ENCODE measurements around the gene XAGE2. TPM values are rescaled to one million over a fixed set of nuclear protein-coding genes. Genes with fewer than 3 reads are reported as not detected.
"Not testable (repeated sequence)": the region's sequence is repeated elsewhere in the genome, so short reads cannot be mapped to it uniquely, and the experiment has no call there.

The XAGE2 gene, protein sequence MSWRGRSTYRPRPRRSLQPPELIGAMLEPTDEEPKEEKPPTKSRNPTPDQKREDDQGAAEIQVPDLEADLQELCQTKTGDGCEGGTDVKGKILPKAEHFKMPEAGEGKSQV
- not detected for polyA plus RNA-seq (2013, experiment 1 of 4)
- polyA plus RNA-seq (2013, experiment 2 of 4): not detected
- not detected for polyA plus RNA-seq (2013, experiment 3 of 4)
- not detected for polyA plus RNA-seq (2013, experiment 4 of 4)

DNA sequence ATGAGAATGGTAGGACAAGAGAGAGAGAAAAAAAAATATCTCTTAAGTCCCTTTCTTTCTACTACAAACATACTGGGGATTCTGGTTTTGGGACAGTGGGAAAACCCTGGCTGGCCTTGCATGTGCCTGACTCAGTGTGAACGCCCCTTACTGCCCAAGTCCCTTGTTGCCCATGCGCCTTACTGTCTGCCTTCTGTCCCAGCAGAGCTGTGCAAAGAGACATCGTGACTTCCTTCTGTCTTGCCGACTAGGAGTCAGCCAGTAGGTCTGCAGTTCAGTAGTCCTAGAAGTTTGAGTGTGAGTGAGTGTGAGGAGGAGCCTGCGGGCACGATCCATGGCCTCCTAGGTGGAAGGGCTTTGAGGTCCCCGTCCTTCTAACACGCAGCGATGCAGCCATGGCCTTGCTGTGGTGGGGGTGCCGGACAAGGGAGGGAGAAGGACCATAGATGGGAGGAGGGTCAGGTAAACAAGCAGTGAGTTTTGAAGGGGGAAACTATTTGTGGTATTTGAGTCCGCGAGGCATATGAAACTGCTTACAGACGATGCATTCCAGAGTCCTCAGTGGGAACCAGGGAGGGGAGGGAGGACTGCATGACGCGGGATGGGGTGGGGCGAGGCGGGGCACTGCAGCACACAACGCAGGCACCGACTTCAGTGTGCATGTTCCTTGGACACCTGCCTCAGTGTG lies at the start of gene XAGE2:
Gene XAGE2 (plus strand): TSS at position 654 of the 688 bp plus-strand sequence. CDS start 994 bp downstream, outside the sequence.
- Histone ChIP-seq H3K4me3 (ENCODE audit: insufficient read depth, low read depth, low read length) (no peak within 1 kb of the TSS), H3K4me1 (ENCODE audit: control insufficient read depth, insufficient read depth, low read length) (no peaks in the 10 kb centered on the region), H3K27ac (ENCODE audit: insufficient read depth, low read depth, low read length, poor library complexity, severe bottlenecking) (no peak within 1 kb of the TSS), H3K36me3 (ENCODE audit: control insufficient read depth, insufficient read depth, low read length) (no peaks in the 10 kb centered on the region), H3K9me3 (ENCODE audit: control insufficient read depth, low read length) (no peaks in the 10 kb centered on the region), H3K27me3 (ENCODE audit: control insufficient read depth, insufficient read depth, low read length, poor library complexity, severe bottlenecking) (no peaks in the 10 kb centered on the region)
- WGBS, 2 experiments: 93 to 94% methylated on average over 19 of the region's 19 CpGs

DNA sequence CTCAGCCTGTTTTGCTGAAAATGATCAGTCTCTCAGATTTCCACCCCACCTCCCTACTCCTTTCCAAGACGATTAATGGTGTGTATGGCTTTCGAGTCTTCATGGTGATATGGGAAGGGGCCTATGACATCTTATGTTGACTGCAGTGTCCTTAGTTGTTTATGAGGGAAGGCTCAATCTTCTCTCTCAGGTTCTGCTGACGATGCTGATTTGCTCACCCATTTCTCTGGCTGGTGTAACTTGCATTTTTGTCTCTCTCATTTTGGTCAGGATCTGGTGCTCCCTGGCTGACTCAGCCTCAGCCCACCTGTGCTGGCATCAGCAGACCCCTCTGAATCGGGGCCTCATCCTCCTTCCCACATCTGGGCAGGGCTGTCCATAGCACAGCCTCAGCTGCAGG lies 31.4 kb upstream of the XAGE2 start:
- Histone ChIP-seq H3K4me3 (ENCODE audit: insufficient read depth, low read depth, low read length) (no peak overlapping the region), H3K27me3 (ENCODE audit: control insufficient read depth, insufficient read depth, low read length, poor library complexity, severe bottlenecking) (no peaks in the 10 kb centered on the region), H3K36me3 (ENCODE audit: control insufficient read depth, insufficient read depth, low read length) (no peaks in the 10 kb centered on the region), H3K9me3 (ENCODE audit: control insufficient read depth, low read length) (no peaks in the 10 kb centered on the region), H3K27ac (ENCODE audit: insufficient read depth, low read depth, low read length, poor library complexity, severe bottlenecking) (no peak overlapping the region), H3K4me1 (ENCODE audit: control insufficient read depth, insufficient read depth, low read length) (no peaks in the 10 kb centered on the region)
- 89 to 90% methylated on average over 3 to 4 of the region's 4 CpGs for WGBS, 2 experiments

DNA sequence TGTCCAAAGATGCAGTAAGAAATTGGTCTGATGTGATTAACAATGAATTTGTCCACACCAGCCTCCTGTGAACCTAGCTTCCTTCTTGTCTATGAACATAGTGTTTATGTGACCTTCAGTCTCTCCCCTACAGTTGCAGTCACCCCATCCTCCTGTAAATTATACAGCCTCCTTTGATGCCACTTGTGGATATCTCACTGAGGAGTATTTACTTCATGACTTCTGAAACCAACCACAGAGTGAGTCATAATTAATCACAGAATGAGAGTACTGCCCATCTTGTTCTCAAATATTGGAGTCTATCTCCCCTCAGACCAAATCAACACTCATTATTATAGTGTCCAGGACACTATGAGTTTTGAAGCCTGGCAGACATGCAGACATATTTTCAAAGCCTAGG lies 27.3 kb upstream of the XAGE2 start:
- H3K27ac ChIP-seq (ENCODE audit: insufficient read depth, low read depth, low read length, poor library complexity, severe bottlenecking): no peak overlapping the region
- no peaks in the 10 kb centered on the region for H3K36me3 ChIP-seq (ENCODE audit: control insufficient read depth, insufficient read depth, low read length)
- H3K4me3 ChIP-seq (ENCODE audit: insufficient read depth, low read depth, low read length): no peak overlapping the region
- H3K4me1 ChIP-seq (ENCODE audit: control insufficient read depth, insufficient read depth, low read length): no peaks in the 10 kb centered on the region
- no peaks in the 10 kb centered on the region for H3K9me3 ChIP-seq (ENCODE audit: control insufficient read depth, low read length)
- H3K27me3 ChIP-seq (ENCODE audit: control insufficient read depth, insufficient read depth, low read length, poor library complexity, severe bottlenecking): no peaks in the 10 kb centered on the region

DNA sequence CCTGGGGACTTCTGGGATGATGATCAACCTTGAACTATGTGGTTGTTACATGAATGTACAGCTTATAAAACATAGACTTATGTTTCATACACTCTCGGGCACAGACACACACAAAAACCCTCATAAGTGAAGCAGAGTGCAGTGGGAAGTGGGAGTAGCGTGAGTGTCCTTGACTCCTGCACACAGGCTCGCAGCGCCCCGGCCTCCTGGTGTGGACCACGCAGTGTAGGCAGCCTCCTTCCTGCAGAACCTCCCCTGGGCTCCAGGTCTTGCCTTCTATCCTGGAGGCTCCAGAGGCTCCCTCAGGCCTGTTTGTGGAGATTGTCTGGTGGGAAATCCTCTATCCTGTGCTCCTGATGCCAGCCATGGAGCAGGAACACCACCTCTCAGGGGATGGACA lies 25.7 kb upstream of the XAGE2 start:
- H3K4me1 ChIP-seq (ENCODE audit: control insufficient read depth, insufficient read depth, low read length); H3K9me3 ChIP-seq (ENCODE audit: control insufficient read depth, low read length); H3K27ac ChIP-seq (ENCODE audit: insufficient read depth, low read depth, low read length, poor library complexity, severe bottlenecking): not testable (repeated sequence)

DNA sequence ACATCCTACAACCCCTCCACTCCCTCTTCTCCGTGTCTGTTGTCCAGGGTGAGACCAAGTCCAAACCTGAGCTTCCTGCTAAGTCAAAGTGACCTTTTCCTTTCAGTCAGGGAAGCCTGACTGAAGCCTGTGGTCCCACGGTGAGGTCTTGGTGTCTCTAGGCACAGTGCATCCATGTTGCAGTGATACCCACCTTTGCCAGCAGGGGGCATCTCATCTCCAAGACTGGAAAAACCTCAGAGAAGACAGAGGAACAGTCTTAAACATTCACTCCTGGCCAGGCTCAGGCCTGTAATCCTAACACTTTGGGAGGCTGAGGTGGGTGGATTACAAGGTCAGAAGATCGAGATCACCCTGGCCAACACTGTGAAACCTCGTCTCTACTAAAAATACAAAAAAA lies 23.4 kb upstream of the XAGE2 start:
- not testable (repeated sequence) for H3K4me3 ChIP-seq (ENCODE audit: insufficient read depth, low read depth, low read length); H3K27ac ChIP-seq (ENCODE audit: insufficient read depth, low read depth, low read length, poor library complexity, severe bottlenecking); H3K9me3 ChIP-seq (ENCODE audit: control insufficient read depth, low read length); H3K4me1 ChIP-seq (ENCODE audit: control insufficient read depth, insufficient read depth, low read length); H3K27me3 ChIP-seq (ENCODE audit: control insufficient read depth, insufficient read depth, low read length, poor library complexity, severe bottlenecking); H3K36me3 ChIP-seq (ENCODE audit: control insufficient read depth, insufficient read depth, low read length)
- WGBS, 2 experiments: 35 to 72% methylated on average over 3 to 4 of the region's 4 CpGs

More for the DNA sequence above, 25.7 kb upstream of the XAGE2 start:
- not testable (repeated sequence) for H3K27me3 ChIP-seq (ENCODE audit: control insufficient read depth, insufficient read depth, low read length, poor library complexity, severe bottlenecking); H3K36me3 ChIP-seq (ENCODE audit: control insufficient read depth, insufficient read depth, low read length); H3K4me3 ChIP-seq (ENCODE audit: insufficient read depth, low read depth, low read length)
- WGBS, 2 experiments: 94% methylated on average over 6 of the region's 6 CpGs; no CpG with 5 or more reads in 1 of the 2 experiments

DNA sequence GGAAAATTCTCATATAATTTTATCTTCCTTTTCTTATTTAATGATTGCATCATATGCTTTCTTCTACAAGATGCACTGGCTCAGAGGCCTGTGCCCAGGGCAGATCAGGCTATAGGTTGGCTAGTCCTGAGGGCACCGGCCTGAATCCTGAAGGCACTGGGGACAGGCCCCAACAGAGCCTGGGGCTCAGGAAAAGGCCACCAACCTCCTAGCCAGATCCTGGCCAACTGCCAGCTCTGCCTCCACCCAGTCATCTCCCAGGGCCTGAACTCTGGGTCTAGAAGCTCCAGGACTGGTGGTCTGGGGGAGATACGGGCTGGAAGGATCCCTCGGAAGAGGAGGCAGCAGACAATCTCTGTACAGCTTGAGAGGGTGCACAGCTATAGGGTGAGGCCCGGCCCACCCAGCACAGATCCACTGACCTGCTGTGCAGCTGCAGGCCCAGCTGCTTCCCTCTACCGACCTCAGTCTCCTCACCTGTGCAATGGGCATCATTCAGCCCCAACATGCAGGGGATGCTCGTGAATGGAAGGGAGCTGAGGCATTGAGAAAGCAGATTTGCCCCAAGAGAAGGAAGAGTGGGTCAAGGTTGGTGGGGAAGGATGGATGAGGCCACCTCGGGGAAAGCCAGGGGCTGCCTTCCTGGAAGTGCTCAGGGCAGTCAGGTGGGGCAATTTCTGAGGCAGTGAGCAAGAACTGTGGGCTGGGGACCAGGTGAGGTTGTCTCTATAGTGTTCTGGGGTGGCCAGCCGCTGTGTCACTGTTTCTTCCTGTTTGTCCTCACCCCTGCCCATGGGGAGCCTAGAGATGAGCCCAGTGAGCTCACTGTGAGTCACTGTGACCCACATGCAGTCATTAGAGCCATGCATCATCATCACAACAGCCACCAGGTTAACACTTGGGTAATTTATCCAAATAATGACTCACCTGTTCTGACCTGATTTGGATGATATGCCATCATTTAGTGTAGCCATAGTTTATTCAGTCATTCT lies 22.4 kb upstream of the XAGE2 start:
- H3K36me3 ChIP-seq (ENCODE audit: control insufficient read depth, insufficient read depth, low read length): no peaks in the 10 kb centered on the region
- H3K9me3 ChIP-seq (ENCODE audit: control insufficient read depth, low read length): no peaks in the 10 kb centered on the region
- H3K27me3 ChIP-seq (ENCODE audit: control insufficient read depth, insufficient read depth, low read length, poor library complexity, severe bottlenecking): no peaks in the 10 kb centered on the region
- no peak overlapping the region for H3K27ac ChIP-seq (ENCODE audit: insufficient read depth, low read depth, low read length, poor library complexity, severe bottlenecking)
- no peaks in the 10 kb centered on the region for H3K4me1 ChIP-seq (ENCODE audit: control insufficient read depth, insufficient read depth, low read length)
- 92 to 93% methylated on average over 8 of the region's 8 CpGs for WGBS, 2 experiments
- no peak overlapping the region for H3K4me3 ChIP-seq (ENCODE audit: insufficient read depth, low read depth, low read length)

DNA sequence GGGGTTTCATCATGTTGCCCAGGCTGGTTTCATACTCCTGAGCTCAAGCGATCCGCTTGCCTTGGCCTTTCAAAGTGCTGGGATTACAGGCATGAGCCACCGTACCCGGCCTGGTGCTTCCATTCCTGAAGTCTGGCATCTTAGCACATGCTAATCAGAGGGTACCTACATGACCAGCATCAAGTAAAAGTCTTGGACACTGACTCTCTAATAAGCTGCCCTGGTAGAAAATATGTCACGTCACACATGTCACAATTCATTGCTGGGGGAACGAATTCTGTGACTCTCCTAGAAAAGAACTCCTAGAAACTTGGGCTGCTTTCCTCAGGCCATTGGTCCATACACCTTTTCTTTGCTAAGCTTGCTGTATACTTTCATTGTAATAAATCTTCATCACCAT lies 19.1 kb upstream of the XAGE2 start:
- Histone ChIP-seq H3K36me3 (ENCODE audit: control insufficient read depth, insufficient read depth, low read length) (no peaks in the 10 kb centered on the region), H3K4me1 (ENCODE audit: control insufficient read depth, insufficient read depth, low read length) (no peaks in the 10 kb centered on the region), H3K27ac (ENCODE audit: insufficient read depth, low read depth, low read length, poor library complexity, severe bottlenecking) (no peak overlapping the region), H3K27me3 (ENCODE audit: control insufficient read depth, insufficient read depth, low read length, poor library complexity, severe bottlenecking) (no peaks in the 10 kb centered on the region), H3K9me3 (ENCODE audit: control insufficient read depth, low read length) (no peaks in the 10 kb centered on the region), H3K4me3 (ENCODE audit: insufficient read depth, low read depth, low read length) (no peak overlapping the region)
- 92 to 95% methylated on average over 6 of the region's 6 CpGs for WGBS, 2 experiments

DNA sequence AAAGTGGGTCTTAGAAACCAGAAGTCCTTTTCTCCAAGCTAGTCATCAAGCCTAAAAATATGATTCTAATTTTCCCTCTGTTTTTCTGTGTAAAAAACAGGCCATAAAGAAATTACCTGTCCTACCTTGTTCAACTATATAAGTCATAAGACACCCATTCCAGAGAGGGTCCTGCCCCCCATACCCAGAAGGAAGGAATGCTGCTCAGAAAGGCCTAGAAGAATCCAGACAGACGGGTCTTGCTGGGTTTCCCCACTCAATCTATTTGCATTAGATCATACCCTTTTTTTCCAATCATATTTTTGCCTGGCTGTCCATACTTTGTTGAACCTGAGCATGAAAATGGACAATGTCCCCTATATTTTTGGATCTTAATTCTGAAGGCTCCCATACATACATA lies 16.3 kb upstream of the XAGE2 start:
- no peaks in the 10 kb centered on the region for H3K27me3 ChIP-seq (ENCODE audit: control insufficient read depth, insufficient read depth, low read length, poor library complexity, severe bottlenecking)
- H3K4me3 ChIP-seq (ENCODE audit: insufficient read depth, low read depth, low read length): no peak overlapping the region
- WGBS, 2 experiments: 57 to 93% methylated on average over 1 of the region's 1 CpG
- H3K27ac ChIP-seq (ENCODE audit: insufficient read depth, low read depth, low read length, poor library complexity, severe bottlenecking): no peak overlapping the region
- no peaks in the 10 kb centered on the region for H3K36me3 ChIP-seq (ENCODE audit: control insufficient read depth, insufficient read depth, low read length)
- no peaks in the 10 kb centered on the region for H3K9me3 ChIP-seq (ENCODE audit: control insufficient read depth, low read length)
- H3K4me1 ChIP-seq (ENCODE audit: control insufficient read depth, insufficient read depth, low read length): no peaks in the 10 kb centered on the region

DNA sequence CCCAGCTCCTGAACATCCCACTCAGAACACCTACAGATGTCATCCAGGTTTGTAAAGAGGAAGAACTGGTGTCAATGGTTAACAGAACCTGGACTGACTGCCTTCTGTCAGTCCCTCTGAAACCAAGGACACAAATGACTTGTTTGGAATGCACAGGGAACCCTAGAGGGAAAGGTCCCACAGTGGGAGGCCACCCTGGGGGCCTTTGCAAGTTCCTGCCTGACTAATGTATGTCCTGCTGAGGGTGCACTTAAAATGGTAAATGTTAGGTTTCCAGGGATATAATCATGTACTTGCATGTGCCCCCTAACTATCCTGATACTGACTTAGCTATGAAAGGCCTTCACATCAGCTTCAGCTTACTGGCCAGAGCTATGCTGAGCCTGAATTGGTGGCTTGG lies 15.0 kb upstream of the XAGE2 start:
- Histone ChIP-seq H3K4me3 (ENCODE audit: insufficient read depth, low read depth, low read length) (no peak overlapping the region), H3K27me3 (ENCODE audit: control insufficient read depth, insufficient read depth, low read length, poor library complexity, severe bottlenecking) (no peaks in the 10 kb centered on the region), H3K27ac (ENCODE audit: insufficient read depth, low read depth, low read length, poor library complexity, severe bottlenecking) (no peak overlapping the region), H3K4me1 (ENCODE audit: control insufficient read depth, insufficient read depth, low read length) (no peaks in the 10 kb centered on the region), H3K36me3 (ENCODE audit: control insufficient read depth, insufficient read depth, low read length) (no peaks in the 10 kb centered on the region), H3K9me3 (ENCODE audit: control insufficient read depth, low read length) (no peaks in the 10 kb centered on the region)

DNA sequence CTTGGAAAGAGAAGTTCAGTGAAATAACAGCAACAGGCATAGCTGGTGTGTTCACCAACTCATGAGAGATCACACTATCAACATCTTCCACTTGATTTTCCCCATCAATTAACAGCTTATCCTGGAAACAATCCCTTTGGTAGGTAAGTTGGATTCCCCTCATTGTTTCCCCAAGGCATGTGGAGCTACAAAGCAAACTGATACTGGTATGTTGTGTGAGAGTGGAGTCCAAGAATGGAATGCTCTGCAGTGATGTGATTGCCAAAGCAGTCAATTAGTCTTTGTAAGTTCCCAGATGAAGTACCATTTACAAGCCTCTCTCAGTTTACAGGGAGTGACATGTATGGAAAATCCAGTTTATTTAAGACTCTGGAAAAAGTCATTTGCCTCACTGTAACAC lies 13.7 kb upstream of the XAGE2 start:
- H3K4me3 ChIP-seq (ENCODE audit: insufficient read depth, low read depth, low read length): no peak overlapping the region
- no peak overlapping the region for H3K27ac ChIP-seq (ENCODE audit: insufficient read depth, low read depth, low read length, poor library complexity, severe bottlenecking)
- H3K27me3 ChIP-seq (ENCODE audit: control insufficient read depth, insufficient read depth, low read length, poor library complexity, severe bottlenecking): no peaks in the 10 kb centered on the region
- H3K9me3 ChIP-seq (ENCODE audit: control insufficient read depth, low read length): no peaks in the 10 kb centered on the region
- H3K4me1 ChIP-seq (ENCODE audit: control insufficient read depth, insufficient read depth, low read length): no peaks in the 10 kb centered on the region
- H3K36me3 ChIP-seq (ENCODE audit: control insufficient read depth, insufficient read depth, low read length): no peaks in the 10 kb centered on the region

Data from ectodermal cell (in vitro differentiated cells).